ENCODE data around the gene HIF3A.

DNA sequence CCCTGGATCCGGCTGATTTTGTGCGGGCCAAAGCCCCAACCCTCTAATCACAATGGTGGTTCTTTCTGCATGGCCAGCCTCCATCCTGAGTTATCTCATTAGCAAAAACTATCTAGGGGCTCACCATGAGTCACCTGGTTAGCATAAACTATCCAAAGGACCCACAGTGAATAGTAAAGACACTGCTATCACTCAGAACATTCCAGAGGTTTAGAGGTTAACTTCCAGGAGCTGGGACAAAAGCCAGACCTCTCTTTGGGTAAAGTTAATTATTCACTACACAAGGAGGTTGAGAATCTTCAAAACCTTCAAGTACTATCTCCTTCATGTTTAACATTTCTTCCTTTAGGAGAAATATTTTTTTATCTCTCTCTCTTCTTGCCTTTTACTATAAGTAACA, 31.2 kb downstream of the HIF3A start:
- TF ChIP-seq, protein P1, sequence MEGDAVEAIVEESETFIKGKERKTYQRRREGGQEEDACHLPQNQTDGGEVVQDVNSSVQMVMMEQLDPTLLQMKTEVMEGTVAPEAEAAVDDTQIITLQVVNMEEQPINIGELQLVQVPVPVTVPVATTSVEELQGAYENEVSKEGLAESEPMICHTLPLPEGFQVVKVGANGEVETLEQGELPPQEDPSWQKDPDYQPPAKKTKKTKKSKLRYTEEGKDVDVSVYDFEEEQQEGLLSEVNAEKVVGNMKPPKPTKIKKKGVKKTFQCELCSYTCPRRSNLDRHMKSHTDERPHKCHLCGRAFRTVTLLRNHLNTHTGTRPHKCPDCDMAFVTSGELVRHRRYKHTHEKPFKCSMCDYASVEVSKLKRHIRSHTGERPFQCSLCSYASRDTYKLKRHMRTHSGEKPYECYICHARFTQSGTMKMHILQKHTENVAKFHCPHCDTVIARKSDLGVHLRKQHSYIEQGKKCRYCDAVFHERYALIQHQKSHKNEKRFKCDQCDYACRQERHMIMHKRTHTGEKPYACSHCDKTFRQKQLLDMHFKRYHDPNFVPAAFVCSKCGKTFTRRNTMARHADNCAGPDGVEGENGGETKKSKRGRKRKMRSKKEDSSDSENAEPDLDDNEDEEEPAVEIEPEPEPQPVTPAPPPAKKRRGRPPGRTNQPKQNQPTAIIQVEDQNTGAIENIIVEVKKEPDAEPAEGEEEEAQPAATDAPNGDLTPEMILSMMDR (conservative IDR thresholded peaks at IDR 0.05; ENCODE audit: low read depth, low read length): no peak
- TF ChIP-seq EZH2 (IDR thresholded peaks at IDR 0.05; ENCODE audit: low read length, unreplicated experiment) (no peak), EZH2phosphoT487 (IDR thresholded peaks at IDR 0.05; ENCODE audit: borderline replicate concordance, low read length) (no peak)
